NB4 (cell line): ENCODE measurements around the gene PEAK1.

Source experiments
- MYC ChIP-seq: IDR thresholded peaks from 2 replicates; pipeline ENCODE4 v1.6.1; 2011; ENCODE audit warnings: low read depth, low read length
- POLR2A ChIP-seq: IDR thresholded peaks from 2 replicates; pipeline ENCODE4 v1.6.1; 2011; ENCODE audit warnings: mild to moderate bottlenecking; ENCODE audit not compliant: insufficient read length; ENCODE audit errors: extremely low read depth
- TF ChIP-seq, protein P1 (sequence below): IDR thresholded peaks from one replicate; pipeline ENCODE4 v1.5.1; 2012; ENCODE audit warnings: low read depth, low read length
- TF ChIP-seq, protein P2 (sequence below): IDR thresholded peaks from 2 replicates; pipeline ENCODE4 v1.6.1; 2011; ENCODE audit warnings: low read depth, low read length

DNA sequence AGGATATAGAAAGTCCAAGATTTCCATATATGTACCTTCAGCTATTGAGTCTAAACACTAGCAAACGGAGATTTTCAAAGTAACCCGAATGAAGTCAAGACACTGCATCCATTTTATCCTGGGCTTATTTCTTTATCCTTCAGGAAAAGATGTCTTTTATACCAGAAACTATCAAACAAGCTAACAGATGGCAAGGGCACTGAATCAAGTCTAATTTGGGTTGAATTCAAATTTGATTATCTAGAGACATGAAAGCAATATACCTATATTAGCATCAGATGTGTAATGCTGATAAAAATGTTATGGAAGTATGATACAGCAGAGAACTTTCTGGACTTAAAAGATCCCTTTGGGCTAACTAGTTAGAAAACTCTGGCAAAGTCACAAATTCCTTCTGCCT is 210.7 kb downstream of the PEAK1 start:
- TF ChIP-seq, protein P1, sequence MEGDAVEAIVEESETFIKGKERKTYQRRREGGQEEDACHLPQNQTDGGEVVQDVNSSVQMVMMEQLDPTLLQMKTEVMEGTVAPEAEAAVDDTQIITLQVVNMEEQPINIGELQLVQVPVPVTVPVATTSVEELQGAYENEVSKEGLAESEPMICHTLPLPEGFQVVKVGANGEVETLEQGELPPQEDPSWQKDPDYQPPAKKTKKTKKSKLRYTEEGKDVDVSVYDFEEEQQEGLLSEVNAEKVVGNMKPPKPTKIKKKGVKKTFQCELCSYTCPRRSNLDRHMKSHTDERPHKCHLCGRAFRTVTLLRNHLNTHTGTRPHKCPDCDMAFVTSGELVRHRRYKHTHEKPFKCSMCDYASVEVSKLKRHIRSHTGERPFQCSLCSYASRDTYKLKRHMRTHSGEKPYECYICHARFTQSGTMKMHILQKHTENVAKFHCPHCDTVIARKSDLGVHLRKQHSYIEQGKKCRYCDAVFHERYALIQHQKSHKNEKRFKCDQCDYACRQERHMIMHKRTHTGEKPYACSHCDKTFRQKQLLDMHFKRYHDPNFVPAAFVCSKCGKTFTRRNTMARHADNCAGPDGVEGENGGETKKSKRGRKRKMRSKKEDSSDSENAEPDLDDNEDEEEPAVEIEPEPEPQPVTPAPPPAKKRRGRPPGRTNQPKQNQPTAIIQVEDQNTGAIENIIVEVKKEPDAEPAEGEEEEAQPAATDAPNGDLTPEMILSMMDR, result no peak
- no peak for TF ChIP-seq POLR2A
- TF ChIP-seq MYC, result no peak
- TF ChIP-seq, protein P2, sequence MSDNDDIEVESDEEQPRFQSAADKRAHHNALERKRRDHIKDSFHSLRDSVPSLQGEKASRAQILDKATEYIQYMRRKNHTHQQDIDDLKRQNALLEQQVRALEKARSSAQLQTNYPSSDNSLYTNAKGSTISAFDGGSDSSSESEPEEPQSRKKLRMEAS, result no peak
